GM21717 (cell line): ENCODE results near the gene PPARA.
A peak's percentile ranks its signal among the peaks of the same experiment; 100 is the strongest.

Experiments
- ATAC-seq: cut with Tn5 transposase; IDR thresholded peaks from one replicate; pipeline ENCODE4 v1.9.1; 2021; ENCODE audit warnings: mild to moderate bottlenecking, moderate library complexity; ENCODE audit not compliant: unreplicated experiment

PPARA gene

GRCh38 chr22:46150034-46150654 is at the start of gene PPARA:
TSS of gene PPARA (plus strand) at chr22:46150526. CDS start at chr22:46198384, 47,858 bp downstream.
- peak; percentile 51 for ATAC-seq

GRCh38 chr22:46102159-46102558 is 48.2 kb upstream of the PPARA start:
- ATAC-seq: no peak

- ATAC-seq: no peak
These were observed 47.6 kb upstream of the PPARA start for GRCh38 chr22:46102752-46103151.

- ATAC-seq: no peak
These were observed 47.1 kb upstream of the PPARA start for GRCh38 chr22:46103181-46103580.

DNA sequence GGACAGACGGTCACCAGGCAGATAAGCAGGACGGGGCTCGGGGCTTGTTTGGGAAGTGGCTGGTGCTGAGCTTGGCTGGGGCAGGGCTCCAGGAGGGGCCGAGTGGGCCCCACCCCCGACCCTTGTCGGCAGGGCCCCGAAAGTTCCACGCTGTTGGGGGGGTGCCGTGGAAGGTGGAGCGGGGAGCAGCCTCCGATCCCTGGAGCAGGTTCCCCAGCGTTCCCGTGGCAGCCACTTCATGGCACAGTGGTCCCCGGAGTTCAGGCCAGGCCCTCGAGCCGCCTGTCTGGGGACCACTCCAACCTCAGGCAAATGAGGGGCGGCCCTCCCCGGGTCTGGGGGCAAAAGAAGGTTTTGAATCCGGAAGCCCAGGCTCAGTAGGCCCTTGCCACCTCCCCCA is 46.7 kb upstream of the PPARA start:
- no peak for ATAC-seq

- ATAC-seq: no peak
These were observed 46.0 kb upstream of the PPARA start for GRCh38 chr22:46104170-46104880.

- no peak for ATAC-seq
These were observed 45.3 kb upstream of the PPARA start for GRCh38 chr22:46104881-46105493.

GRCh38 chr22:46105494-46106278 is 44.6 kb upstream of the PPARA start:
- ATAC-seq: no peak

DNA sequence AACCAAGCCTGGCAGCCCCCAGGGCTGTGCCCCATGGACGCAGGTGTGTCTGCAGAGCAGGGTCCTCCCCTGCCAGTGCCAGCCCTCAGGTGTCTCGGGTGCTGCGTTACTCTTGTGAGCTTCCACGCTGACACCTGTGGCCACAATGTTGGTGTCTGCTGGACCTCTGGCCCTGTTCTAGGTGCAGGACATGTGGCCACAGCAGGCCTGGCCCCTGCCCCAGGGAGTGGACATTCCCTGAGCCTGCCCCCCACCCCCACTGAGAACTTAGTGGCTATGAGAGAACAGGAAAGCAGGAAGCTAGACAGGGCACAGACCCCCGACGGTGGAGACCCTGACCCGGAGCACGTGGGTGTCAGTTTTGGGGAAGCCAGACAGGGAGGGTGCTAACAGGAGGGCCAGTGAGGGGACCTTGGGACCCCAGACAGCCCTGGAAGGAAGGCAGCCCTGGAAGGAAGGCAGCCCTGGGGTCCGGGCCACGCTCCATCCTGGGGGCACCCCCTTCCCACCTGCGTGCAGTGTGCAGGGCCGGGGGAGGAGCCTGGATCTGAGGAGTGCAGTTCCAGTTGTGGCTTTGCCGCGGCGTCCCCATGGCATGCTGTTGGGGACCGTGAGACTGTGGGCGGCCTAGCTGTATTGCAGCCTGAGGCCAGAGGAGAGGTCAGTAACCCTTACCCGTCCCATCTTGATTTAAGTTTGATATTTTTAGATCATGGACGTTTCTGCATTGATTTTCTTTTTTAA is 43.9 kb upstream of the PPARA start:
- ATAC-seq: no peak

DNA sequence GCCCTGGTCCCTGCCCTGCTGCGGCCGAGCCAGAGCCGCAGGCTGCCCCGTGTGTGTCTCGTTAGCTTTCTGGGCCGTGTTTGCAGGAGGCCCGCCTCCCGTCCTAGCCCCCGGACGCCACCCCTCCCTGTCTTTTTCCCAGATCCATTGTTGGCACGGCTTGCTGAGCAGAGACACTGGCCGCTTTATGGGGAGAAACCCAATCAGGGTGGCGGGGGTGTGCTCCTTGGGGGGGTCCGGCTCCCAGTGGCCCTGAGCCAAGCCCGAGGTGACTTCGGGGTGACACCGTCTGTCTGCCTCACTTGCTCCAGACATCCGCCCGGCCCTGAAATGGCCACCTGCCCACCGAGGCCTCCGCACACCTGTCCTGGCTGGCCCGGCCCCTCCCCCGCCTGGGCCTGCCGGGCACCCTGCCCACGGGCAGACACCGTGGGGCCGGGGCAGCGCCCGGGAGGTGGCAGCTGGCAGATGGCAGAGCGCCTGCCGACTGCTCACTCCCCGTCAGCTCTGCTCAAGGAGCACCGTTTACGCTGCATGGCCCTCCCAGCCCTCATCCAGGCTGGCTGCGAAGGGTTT is 43.1 kb upstream of the PPARA start:
- ATAC-seq: no peak

DNA sequence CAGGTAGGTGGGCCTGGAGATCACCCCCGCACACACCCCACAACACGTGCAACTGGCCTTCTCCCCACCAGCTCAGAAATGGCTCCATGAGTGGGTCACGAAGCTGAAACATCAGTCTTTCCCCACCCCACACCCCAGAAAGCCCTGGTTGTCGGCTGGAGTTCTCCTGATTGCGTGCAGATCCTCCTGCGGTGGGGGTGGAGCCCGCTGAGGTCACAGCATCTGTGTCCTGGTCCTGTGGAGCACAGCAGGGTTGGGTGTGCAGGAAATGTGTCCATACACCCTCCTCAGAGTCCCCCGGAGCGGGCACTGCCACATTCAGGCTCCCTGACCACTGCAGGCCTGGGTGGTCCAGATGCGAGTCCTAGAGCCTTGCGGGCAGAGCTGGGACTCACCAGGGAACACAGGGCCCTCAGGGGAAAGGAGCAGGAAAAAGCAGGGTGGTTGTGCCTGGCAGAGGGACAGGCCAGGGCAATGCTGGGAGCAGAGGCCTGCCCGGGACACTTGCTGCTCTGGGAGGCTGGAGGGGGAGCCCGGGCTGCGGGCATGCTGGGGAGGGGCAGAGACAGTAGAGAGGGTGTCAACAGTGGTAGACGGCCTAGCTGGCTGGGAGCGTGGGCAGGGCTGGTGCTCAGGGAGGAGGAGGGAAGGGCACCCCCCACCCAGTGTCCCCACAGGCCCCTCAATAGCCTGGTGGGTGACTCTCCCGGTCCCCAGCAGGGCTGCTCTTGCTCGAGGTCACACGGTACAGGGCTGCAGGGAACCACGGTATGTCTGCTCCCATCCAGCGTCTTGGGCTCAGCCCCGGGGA is 42.4 kb upstream of the PPARA start:
- no peak for ATAC-seq

DNA sequence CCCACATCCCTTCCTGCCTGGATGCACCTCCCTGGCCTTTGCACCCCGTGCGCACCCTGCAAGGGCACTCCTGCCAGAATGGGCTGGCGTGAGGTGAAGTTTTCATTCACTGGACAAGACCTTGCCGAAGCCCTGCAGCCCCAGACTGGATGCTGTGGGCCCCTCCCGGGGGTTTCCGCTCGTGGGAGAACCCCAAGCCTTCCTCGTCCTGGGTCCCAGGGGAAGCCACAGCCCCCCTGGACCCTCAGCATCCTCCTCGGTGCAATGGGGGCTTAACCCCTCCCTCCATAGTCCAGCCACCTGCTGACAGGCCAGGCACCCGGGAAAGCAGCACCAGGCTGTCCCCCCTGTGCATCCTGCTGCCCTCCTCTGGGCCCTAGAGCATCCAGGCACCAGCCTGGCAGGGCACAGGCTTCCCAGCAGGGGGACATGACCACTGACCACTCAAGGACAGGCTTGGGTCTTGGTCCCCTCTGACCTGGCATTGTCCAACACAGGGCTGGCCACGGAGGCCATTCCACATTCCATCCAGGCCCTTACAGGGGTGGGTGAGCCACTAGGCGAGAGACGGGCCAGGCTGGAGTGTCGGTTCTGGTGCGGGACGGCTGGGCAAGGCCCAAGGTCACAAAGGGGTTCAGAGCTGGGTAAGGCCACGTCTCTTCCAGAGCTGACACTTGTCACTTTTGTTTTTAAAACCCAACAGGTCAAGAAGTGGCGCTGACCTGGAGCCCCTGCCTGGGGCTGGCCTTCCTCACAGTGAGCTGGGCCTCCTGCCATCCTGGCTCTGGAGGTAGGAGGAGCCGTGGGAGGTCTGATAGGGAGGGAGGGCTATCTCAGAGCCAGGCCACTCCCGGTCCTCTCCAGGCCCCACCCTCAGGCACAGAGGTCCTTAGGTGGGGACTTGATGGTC is 41.5 kb upstream of the PPARA start:
- no peak for ATAC-seq

DNA sequence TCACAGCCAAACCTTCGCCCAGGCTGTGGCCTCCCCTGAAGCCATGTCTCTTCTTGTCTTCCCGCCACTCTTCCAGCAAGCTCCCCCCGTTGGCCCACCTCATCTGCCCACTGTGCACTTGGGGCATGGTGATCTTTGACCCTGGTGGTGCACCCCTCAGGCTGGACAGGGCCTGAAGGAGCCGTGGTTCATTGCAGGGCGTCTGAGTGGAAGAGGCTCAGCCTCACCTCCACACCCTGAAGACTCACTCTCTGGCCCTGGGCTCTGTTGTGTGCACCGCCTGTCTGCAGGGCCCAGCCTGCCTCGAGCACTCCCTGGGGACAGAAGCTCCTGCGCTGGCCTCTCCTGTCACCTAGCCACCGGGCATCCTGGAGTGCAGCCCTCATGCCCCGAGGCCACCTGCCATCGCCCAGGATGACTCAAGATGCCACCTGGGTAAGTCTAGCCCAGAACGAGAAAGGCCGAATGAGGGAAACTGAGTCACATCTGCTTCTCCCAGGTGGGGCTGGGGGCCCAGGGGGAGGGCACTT is 40.8 kb upstream of the PPARA start:
- ATAC-seq: no peak

DNA sequence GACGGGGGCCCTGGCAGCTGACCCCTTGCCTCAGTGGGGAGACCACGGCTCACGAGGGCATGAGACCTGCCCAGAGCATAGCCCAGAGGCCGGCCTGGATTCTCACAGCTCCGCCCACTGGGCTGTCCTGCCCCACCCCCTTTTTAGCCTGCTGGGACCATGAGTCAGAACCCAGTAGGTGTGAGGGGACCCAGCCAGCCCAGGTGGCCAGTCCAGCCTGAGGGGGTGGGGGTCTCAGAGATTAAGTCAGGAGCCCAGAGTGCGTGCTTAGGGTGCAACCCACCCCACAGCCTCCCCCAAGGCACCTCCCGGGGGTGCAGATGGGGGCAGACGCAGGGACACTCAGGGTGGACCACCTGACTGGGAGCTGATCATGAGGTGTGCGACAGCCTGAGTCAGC is 40.1 kb upstream of the PPARA start:
- no peak for ATAC-seq

DNA sequence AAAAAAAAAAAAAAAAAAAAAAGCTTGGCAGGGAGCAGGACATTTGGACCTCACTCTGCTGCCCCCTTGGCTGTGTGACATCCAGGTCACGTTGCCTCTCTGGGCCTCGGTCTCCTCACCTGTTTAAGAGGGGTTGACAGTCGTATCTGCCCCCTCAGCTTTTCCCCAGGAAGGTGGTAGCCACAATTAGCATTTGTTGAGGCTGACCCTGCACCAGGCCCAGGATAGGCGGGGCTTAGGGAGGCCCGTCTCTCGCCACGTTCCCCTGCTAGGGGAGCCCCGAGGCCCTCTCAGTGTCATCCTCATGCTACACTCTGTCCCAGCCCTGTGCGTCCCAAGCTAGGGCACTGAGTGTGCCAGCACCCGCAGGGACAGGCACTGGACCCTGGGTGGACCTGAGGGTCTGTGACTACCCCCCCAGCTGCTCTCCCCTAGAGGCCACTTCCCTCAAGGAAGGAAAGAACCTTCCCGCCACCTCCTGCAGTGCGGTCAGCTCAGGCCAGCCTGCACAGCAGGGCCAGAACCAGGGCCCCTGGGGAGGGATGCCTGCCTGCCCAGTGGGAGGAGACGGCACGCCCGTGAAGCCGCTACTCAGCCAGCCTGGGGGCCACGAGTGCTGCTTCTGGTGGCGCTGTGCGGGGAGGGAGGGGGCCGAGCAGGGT is 38.5 kb upstream of the PPARA start:
- ATAC-seq: no peak

GRCh38 chr22:46112405-46112804 is 37.9 kb upstream of the PPARA start:
- no peak for ATAC-seq

DNA sequence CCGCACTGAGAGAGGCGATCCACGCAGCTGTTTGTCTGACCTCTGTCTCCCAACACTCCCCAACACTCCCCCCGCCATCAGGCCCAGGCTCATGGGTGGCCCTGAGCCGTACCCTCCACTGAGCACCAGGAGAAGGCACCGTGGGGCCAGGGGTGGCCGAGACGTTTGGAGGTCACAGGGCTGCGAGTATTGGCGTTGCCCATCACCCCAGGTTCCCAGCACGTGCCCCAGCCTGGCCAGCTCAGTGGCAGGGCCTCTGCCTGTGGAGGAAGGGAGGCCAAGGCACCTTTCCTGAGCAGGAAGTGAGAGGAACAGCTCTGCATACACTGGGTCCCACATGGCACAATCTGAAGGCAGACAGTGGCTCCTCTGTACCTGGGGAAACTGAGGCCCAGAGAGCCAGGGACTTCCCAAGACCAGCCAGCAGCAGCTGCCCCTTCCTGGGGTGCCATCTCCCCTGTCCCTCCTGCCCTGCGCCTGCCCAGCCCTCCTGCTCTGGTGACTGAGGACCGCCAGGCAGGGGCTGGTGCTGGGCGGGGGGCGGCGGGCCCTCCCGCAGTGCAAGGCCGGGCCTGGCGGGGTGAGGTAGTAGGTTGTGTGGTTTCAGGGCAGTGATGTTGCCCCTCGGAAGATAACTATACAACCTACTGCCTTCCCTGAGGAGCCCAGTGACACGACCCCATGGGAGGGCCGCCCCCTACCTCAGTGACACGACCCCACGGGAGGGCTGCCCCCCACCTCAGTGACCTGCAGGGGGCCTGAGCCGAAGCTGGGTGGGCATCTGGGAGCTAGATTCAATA is 37.0 kb upstream of the PPARA start:
- ATAC-seq: no peak
